ENCODE data around the gene ABCA12. TPM values are rescaled to one million over a fixed set of nuclear protein-coding genes. Genes with fewer than 3 reads are reported as not detected.
A peak's percentile ranks its signal among the peaks of the same experiment; 100 is the strongest.

ABCA12 gene
- total RNA-seq, 1 donor from 2014 or later: 14.2 TPM

DNA sequence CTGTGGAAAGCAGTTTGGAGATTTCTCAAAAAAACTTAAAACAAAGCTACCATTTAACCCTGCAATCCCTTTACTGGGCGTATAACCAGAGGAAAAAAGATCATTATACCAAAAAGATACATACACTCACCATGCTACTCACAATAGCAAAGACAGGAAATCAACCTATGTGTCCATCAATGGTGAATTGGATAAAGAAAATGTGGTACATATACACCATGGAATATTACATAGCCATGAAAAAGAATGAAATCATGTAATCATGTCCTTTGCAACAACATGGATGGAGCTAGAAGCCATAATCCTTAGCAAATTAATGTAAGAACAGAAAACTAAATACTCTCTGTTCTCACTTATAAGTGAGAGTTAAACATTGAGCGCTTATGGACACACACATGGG, 18.6 kb downstream of the ABCA12 start:
- ATAC-seq: no peak

DNA sequence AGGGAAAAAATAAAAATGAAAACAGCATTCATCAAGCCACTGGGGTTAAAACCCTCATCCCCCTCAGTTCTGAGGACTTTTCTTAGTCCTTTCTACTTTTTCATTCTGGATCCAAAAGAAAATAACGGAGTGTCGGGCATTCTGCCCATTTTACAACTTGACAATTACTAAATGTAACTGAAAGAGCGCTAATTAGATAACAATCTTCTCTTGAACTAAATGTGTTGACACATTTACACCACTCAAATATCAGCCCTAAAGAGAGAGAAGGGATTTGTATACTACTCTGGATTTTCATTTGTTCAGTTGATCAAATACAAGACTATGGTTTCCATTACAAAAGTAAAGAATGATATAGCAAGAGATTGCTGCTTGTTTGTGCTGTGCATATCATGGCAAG, 27.5 kb downstream of the ABCA12 start:
- ATAC-seq: no peak

DNA sequence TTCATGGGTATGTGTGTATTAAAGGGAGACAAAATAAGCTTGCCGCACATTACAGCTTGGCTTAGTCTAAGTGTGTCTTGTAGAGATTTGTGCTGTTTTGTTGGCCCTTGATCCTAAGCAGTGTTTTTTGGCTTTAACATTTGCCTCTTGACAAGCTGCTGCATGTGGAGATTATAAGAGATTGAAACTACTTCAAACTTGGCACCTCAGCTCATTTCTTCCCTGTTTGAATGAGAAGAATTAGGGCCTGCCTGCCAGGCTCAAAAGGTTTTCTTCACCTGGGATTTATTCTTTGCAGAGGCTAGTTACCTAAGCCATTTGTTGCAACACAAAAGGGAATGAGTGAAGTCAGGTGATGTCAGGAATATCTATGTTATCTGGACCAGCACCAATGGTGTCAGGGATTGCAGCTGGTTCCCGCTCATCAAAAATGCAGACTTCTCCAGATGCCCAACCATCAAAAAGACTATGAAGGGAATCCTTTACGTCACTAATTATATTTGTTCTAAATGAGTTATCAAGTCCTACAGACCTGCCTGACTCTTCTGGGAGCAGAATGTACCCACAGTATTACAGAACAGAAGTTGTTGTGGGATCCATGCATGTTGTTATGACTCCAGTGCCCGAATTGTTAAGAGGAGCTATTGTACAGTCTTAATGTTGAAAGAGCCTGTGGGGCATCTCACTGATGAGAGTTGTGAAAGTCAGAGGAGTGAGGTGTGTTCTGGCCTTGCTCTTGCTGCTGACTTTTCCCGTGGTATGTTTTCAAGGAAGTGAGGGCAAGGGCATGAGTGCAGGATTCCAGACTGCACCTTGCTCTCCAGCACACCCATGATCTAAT, 31.0 kb downstream of the ABCA12 start:
- ATAC-seq: peak; percentile 80

DNA sequence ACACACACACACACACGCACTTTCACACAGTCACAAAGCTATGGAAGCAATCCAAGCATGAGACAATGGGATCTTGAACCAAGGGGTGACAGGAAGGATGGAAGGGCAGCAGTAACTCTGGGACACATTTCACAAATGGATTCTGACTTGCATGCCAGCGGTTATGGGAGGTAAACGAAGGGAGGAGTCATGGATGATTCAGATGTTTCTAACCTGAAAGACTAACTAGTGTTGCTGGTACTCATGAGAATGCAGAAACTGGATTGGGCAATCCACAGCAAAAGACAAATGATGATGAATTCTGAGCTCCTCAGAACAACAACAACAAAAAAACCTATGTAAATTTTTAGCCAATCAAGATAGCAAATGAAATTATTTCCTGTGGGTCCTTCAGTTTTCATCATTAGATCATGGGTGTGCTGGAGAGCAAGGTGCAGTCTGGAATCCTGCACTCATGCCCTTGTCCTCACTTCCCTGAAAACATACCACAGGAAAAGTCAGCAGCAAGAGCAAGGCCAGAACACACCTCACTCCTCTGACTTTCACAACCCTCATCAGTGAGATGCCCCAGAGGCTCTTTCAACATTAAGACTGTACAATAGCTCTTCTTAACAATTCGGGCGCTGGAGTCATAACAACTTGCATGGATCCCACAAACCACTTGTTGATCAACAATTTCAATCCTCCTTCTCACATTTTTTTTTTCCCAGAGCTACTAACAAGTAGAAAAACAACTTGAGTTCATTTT, 32.6 kb downstream of the ABCA12 start:
- peak; percentile 84 for ATAC-seq

DNA sequence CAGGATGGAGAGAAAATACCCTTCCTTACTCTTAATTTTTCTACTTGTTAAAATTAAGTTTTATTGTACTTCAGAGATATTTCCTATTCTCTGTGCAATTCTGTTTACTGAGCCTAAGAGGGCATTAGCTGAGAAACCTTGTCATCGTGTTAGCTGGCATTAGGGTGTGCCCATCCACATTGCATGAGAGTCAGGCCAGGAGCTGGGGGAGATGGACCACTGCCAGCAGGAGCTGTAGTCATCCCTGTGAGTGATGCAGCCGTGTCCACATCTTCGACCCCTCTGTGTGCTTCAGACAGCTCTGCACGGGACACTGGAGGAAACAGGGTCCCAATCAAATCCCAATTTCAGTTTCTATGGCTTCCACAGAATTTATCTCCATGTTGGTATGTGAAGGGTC, 34.2 kb downstream of the ABCA12 start:
- ATAC-seq: peak; percentile 32

DNA sequence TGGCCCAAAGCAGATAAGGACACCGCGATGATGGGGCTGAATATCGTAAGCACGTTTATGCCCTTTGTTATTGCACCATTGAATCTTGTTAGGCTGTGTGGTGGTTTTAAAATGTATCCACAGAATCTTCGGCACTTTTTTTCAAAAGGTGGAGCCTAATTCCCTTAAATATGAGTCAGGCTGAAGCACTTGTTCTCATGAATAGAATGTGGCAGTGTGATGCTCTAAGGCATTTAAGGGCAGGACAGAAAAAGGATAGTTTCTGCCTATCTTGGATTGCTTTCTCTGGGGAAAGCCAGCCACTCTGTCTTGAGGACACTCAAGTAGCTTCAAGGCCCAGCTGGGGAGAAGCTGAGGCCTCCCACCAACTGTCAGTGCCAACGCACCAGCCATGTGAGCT, 39.6 kb downstream of the ABCA12 start:
- peak; percentile 81 for ATAC-seq

DNA sequence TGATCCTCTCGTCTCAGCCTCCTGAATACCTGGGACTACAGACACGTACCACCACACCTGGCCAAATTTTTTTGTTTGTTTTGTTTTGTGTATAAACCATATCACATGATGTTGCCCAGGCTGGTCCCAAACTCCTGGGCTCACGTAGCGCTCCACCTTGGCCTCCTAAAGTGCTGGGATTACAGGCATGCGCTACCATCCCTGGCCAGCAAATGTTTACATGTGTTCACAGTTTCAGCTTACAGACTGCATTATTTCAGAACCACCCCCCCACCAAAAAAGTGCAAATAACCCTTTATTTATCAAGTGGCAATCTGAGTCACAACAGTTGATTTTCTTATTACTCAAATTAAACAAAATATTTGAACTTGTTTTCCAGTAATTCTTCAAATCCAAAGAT, 54.3 kb downstream of the ABCA12 start:
- ATAC-seq: no peak

DNA sequence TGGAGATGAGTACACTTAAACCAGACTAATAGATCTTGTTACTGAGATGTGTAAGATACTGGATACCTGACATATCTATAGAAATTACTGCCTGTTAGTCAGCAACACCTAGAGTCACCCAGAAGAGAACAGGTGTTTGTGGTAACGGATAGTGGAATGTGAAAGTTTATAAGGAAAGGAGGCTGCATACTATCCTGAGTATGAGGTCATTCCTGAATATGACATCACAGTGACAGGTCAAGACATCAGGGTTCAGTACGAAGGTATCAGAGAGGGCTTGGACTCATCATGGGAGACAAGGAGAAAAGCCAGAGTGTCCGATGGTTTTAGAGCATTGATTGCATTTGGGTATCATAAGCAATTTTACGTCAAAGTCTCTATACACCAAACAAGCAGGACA, 55.3 kb downstream of the ABCA12 start:
- ATAC-seq: no peak

DNA sequence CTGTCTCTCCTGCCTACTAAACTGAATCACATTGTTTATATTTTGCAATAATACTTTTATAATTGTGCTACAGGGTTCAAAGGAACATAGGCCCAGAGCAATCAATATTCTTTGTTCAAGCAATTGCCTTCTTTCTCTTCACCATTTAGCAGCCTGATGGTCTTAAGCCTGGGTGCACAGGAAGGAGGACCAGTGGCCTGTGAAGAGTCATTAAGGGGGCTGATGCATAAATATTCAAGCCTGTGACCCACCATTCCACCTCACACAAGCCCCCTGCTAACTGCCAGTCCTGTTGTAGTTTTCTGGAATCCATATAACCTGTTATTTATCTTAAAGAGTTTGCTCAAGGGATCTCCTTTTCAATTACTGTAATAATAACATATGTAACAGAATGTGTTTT, 56.0 kb downstream of the ABCA12 start:
- ATAC-seq: no peak

DNA sequence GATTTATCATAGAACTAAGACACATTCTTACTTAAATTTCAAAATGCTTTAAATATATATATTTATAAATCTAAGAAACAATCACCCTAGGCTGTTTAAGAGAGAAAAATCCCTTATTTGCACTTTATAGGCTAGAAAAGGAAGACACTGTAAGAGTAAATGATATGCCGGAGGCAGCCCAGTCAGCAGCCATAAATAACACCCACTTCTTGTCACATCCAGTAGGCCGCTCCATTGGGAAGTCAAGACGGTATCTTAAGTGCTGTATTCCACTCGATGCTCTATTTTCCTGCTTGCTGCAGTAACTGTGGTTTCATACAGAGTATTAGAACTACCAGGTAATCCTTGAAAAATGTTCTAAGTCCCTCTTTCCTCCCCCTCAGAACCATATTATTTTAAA, 57.9 kb downstream of the ABCA12 start:
- ATAC-seq: no peak

DNA sequence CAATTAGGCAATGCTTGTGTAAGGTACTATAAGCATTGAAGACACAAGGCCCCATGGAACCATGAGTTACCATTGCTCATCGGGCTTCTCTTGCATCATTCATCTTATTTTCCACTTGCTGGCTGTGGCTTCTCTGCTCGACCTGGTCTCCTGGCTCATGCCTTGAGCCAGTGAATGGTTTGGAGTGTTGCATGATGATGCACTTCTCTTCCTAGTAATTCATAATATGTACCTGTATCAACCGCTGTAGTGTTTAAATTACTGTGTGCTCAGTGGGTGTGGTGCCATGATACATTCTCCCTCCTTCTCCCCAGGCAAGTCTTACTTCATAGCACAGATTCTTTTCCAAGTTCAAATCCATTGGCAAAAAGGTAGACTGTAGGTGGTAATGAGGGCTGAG, 66.8 kb downstream of the ABCA12 start:
- ATAC-seq: peak; percentile 100

DNA sequence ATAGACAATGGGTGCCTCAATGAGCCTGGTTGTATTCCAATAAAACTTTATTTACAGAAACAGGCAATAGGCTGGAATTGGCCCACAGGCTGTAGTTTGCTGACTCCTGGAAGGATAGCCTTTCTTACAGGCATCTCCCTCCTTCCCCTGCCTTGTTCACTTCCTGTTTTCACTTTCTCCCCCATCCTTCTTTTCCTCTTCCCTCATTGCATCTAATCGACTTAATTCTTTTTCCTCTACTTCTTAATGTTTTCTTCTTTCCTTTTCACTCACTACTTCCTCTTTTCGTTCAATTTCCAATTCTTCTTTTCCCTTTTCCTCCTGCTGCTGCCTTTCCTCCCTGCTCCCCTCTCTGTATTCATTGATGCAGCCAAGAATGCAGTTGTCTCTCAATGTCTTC, 70.0 kb downstream of the ABCA12 start:
- ATAC-seq: no peak

DNA sequence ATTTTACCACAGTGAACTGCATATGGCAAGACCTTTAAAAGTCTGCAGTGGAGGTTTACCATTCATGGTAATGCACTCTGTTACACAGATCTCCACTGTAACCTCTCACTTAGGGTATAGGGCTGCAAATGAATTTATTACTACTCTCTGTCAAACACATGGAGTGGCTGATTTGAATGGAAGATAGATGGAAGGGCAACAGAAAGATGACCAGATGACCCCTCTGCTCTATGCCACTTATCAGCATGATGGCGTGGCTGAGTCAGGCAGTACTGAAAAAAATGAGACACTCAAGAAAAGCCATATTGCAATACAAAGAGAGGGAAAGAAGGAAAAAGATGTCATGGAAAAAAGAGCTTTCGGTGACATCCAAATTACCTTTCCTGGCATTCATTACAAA, 72.3 kb downstream of the ABCA12 start:
- ATAC-seq: no peak

DNA sequence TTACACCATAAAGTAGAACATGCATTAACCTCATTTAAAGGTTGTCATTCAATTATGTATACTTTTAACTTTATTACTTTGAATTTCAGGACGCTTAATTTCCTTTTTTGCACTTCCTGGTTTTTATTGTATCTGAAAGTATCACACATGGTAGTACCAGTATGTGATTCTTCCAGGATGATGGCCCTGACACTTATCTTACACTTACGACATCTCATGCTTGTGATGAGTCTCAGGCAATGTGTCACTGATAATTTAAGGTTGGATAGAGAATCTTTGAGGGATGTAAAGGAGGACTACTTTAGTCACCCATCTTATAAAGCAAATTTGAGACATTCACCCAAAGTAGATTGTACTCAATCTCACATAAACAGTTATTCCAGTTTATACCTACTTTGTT, 74.9 kb downstream of the ABCA12 start:
- no peak for ATAC-seq

DNA sequence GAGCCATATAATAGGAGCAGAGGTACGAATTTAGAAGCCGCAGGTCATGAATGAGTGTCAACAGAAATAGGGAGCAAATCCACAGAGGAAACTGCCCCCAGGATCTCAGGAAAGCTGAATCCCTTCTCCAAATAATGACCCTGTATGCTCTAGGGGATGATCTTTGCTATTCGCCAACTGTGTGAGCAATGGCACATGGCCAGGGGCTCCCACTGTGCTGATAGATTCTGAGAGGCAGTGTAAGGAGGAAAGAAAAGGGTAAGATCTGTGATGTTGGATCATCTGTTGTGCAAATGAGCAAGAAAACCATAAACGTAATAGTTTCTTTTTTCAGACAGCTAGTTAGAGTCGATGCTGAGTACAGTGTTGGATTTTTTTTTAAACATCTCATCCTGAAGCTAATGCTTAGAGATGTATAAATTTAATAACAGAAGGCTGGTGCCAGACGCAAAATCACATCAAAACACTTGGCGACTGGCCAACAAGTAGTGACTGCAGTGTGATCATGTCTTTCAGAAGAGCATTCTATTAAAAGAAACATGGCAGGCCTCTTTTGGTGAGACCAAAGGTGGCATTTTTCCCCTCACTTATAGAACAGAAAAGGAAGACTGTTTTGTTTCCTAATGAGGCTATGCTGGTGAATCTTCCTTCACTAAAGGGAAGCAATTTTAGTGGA, 77.4 kb downstream of the ABCA12 start:
- ATAC-seq: no peak

DNA sequence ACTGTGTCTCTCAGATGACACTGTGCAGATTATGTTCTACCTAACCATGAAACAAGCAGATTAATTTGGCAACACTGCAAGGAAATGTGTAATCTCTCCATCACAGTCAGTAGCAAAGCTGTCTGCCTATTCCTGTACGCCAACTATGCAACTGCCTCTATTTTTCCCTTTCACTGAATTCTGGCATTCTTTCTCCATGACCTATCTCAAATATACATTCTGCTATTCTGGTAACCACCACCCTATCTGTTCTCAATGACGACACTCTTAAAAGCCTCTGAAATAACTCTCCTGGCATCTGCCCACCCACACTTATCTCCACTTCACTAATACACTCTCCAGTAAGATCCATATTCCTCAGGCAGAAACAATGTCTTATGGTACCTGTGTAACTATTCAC, 78.7 kb downstream of the ABCA12 start:
- no peak for ATAC-seq

DNA sequence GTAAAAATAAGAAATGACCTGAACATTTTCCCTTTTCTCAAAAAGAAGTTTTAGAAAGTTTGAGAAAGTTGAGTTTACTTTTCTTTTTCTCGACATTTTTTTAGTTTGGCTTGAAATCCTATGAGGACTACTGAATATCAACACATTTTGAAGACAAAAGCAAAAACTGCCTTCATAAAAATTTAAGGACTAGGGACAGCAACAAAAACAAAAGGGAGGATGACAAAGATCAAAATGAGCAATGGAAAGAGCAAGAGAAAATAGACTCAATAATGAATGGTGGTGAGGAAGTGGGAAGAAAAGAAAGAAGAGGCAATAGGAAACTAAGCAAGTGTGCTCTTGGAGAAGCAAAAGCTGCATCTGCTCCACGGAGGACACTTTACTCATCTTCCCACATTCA, 82.5 kb downstream of the ABCA12 start:
- ATAC-seq: no peak

DNA sequence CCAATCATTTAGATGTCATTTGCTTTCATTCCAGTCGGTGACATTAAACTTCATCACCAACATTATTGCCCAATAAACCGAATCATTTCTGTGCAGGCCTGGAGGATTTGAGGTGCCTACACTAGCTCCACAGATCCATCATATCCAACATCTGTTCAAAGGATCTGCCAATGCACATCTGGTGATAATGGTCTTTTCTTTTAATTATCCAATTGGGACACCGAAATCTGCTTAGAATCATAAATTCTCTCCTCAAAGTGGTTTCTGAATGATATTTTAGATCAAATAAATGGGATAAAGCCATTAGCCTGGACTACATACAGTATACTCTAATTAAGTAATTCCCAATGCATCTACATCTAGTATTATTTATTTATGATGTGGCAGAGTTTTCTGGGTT, 85.6 kb downstream of the ABCA12 start:
- no peak for ATAC-seq

DNA sequence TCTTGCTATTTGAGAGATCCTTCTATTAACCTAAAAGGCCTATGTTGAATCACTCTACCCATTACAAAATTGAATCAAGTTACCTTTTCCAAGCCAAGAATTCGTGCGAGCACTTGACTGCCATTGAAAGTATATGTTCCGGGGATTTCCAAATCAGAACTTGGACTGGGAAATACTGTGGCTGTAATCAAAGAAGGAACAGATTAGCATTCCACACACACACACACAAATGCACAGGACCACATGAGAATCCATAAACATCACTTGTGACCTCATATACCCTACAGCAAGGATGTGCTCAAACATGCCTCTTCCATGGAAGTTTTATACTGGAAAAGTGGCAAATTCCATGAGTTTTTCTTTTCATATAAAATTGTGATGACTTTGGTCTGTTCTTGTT, 86.0 kb downstream of the ABCA12 start:
- ATAC-seq: no peak

DNA sequence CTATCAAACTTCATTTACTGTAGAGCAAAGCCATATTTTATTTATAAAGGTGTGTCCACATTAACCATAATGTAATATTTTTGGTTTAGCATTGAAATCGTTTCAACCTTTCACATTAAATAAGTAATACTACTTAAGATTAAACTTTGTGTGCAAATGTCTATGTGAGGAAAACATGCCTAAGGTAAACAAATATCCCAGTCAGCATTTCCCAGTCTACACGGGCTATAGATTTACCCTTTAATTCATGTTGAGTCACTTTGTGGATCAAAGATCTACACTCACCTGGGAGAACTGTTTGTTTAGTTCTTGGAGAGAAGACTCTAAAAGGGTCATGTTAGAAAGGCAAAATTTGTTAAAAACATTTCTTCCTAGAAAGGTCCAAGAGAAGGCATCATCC, 89.1 kb downstream of the ABCA12 start:
- ATAC-seq: no peak

DNA sequence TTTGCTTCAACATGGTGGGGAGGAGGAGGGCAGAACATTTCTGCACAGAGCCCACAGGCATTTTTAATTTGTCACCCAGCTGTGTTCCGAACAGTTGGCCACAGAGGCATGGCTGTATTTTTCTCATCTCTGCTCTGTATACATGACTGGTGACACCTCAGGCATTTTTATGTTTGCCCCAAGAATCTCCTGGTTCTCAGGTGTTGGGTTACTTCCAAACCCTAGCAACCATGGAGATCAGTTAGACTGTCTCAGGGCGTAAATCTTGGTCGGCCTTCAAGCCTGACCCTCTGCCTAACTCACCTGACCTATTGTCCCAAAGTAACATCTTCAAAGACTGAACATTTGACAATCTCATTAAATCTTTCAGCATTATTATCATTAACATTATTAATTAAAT, 100.0 kb downstream of the ABCA12 start:
- ATAC-seq: no peak

DNA sequence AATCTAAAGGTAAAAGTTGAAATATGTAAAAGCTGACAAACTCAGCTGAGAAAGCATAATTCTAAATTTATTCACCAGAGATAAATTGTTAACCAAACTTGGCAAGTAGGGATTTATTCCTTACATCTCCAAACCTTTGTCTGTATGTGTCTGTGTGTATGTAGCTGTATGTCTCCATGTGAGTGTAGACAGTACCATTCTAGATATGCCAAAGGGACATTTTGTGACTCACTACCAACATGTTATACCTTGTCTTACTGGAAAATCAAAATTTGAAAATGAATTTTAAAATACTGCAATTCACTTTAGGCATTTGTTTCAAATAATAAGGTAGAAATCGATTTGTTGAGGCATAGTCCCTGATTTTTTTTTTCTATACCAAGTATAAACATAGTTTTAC, 102.1 kb downstream of the ABCA12 start:
- ATAC-seq: no peak

DNA sequence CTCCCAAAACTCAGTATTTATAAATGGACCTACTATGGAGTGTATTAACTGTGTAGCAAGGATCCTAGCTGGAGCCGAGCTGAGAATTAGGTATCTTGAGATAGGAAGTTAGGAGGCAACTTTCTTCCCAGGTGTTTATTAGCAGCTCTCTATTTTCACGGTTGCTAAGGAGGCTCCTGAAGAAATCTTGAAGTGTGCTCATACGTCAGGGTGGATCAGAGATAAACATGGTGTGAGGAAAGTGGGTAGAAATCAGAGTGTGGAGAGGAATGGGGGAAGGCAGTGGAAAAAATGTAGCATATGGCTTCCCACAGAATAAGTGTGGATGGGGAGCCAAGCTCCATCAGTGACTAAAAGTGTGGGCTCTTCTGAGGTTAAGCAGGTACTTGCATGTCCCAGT, 104.3 kb downstream of the ABCA12 start:
- ATAC-seq: no peak

DNA sequence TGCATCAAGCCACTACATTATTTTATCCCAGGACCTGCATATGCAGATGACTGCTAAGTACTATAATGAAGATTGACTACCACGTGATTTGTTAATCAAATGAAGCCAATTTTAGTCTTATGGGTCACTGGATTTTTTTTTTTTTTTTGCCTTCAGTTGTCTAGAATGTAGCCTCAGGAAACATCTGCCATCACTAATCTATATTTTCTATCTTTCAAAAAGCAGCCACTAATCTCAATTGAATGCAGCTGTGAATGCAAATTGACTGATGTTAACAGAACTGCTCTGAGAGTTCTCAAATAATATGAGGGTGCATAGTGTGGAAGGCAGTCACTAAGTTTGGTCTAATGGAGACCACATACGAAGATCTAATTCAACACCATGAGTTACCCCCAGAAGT, 106.3 kb downstream of the ABCA12 start:
- no peak for ATAC-seq
